Keratinocyte (primary cell): ENCODE results near the gene FAM219B. TPM values are rescaled to one million over a fixed set of nuclear protein-coding genes. Genes with fewer than 3 reads are reported as not detected.

Experiments used
- DNase-seq: peaks from one replicate; pipeline ENCODE4 v3.0.0-alpha.2; 2011; ENCODE audit warnings: low read depth, missing footprints, low spot score
- FAIRE-seq: peaks from 2 replicates; lab custom pipeline; 2011; peaks lifted over from hg19 to GRCh38; lab: Jason Lieb, UNC
- H2AFZ ChIP-seq: 2 replicates; pipeline ENCODE4 v1.6.0; 2012; ENCODE audit warnings: low read length, control low read depth, inconsistent platforms; ENCODE audit not compliant: control insufficient read depth
- H3K27ac ChIP-seq: 2 replicates; pipeline ENCODE4 v1.5.1; 2011; ENCODE audit warnings: low read length; ENCODE audit not compliant: control insufficient read depth, insufficient read depth
- H3K27me3 ChIP-seq: 3 replicates; pipeline ENCODE4 v1.6.0; 2011; ENCODE audit warnings: low read length; ENCODE audit not compliant: control insufficient read depth, insufficient read depth; ENCODE audit errors: extremely low read depth
- H3K36me3 ChIP-seq, 2 experiments: 2 replicates in 1 of 2; 3 replicates in 1 of 2; pipeline ENCODE4 v1.5.1; 2011; ENCODE audit warnings: low read length in 2 of 2, mild to moderate bottlenecking in 1 of 2; ENCODE audit not compliant: control insufficient read depth in 2 of 2, insufficient read depth in 2 of 2; ENCODE audit errors: extremely low read depth in 1 of 2
- H3K4me1 ChIP-seq: 3 replicates; pipeline ENCODE4 v1.5.1; 2011; ENCODE audit warnings: low read length; ENCODE audit not compliant: control insufficient read depth, insufficient read depth; ENCODE audit errors: extremely low read depth
- H3K4me2 ChIP-seq: 3 replicates; pipeline ENCODE4 v1.6.0; 2011; ENCODE audit warnings: low read depth, low read length; ENCODE audit not compliant: control insufficient read depth, insufficient read depth; ENCODE audit errors: extremely low read depth
- H3K4me3 ChIP-seq, 3 experiments: fragments of 200-600 bp in 1 of 3; sonication (generic) in 1 of 3; 2 replicates in 2 of 3; 3 replicates in 1 of 3; pipeline ENCODE4 v1.5.1; 2011 to 2016; ENCODE audit warnings: low read length in 3 of 3, mild to moderate bottlenecking in 3 of 3, control low read depth in 2 of 3, inconsistent platforms in 1 of 3, low read depth in 1 of 3, mixed read lengths in 1 of 3, mixed run types in 1 of 3, moderate library complexity in 1 of 3; ENCODE audit not compliant: control insufficient read depth in 2 of 3, insufficient read depth in 2 of 3; ENCODE audit errors: extremely low read depth in 1 of 3
- H3K79me2 ChIP-seq: 2 replicates; pipeline ENCODE4 v1.6.0; 2012; ENCODE audit warnings: low read length; ENCODE audit not compliant: control insufficient read depth, insufficient read depth
- H3K9ac ChIP-seq: 3 replicates; pipeline ENCODE4 v1.6.0; 2011; ENCODE audit warnings: low read length; ENCODE audit not compliant: control insufficient read depth, insufficient read depth; ENCODE audit errors: extremely low read depth
- H3K9me1 ChIP-seq: 3 replicates; pipeline ENCODE4 v1.6.0; 2011; ENCODE audit warnings: low read length; ENCODE audit not compliant: control insufficient read depth, insufficient read depth; ENCODE audit errors: extremely low read depth
- H3K9me3 ChIP-seq: 2 replicates; pipeline ENCODE4 v1.5.1; 2012; ENCODE audit warnings: low read depth, low read length; ENCODE audit not compliant: control insufficient read depth
- H4K20me1 ChIP-seq: 3 replicates; pipeline ENCODE4 v1.6.0; 2011; ENCODE audit warnings: low read length; ENCODE audit not compliant: control insufficient read depth, insufficient read depth; ENCODE audit errors: extremely low read depth
- EZH2 ChIP-seq: IDR thresholded peaks from one replicate; pipeline ENCODE4 v1.6.1; 2012; ENCODE audit warnings: inconsistent platforms, mild to moderate bottlenecking, low read length, moderate library complexity
- dilution Hi-C: fragments of 300-500 bp; cut with MboI; formaldehyde crosslinking; loops from one replicate; pipeline ENCODE4 v1.7.0; 2020; ENCODE audit warnings: low sequenced_read_pairs; ENCODE audit not compliant: extremely low pct_ligation_motif_present
- polyA plus RNA-seq, 5 experiments: library from polyadenylated mRNA; depleted of rRNA in 3 of 5; stranded (reverse) in 3 of 5; stranded (forward) in 1 of 5; unstranded in 1 of 5; fragments of >200 nt; gene quantifications; 1 replicate in 1 of 5; 2 replicates in 3 of 5; 3 replicates in 1 of 5; pipeline versions ENCODE4 v1.2.1 to v1.2.3, GENCODE V29; 2011 to 2012; ENCODE audit warnings: missing spikeins in 2 of 5, low read depth in 1 of 5, low replicate concordance in 1 of 5
- TF ChIP-seq, protein P1 (sequence below), 3 experiments: IDR thresholded peaks in 1 of 3; conservative IDR thresholded peaks in 1 of 3; optimal IDR thresholded peaks in 1 of 3; 2 replicates in 2 of 3; 3 replicates in 1 of 3; pipeline versions ENCODE3 to v1.5.1; 2011; ENCODE audit warnings: low read length in 3 of 3, mild to moderate bottlenecking in 3 of 3, moderate library complexity in 2 of 3, control low read depth in 1 of 3, inconsistent platforms in 1 of 3; ENCODE audit not compliant: insufficient read depth in 2 of 3; ENCODE audit errors: extremely low read depth in 1 of 3

The FAM219B gene
- polyA plus RNA-seq, 1 donor (not counting 4 experiments of a cell fraction or from before 2014, with no cell fraction given): 45.4 TPM

GRCh38 chr15:74937590-74938371 lies 31.1 kb upstream of the FAM219B start, which contains the start of gene COX5A:
Gene COX5A (minus strand): TSS chr15:74938073. CDS start chr15:74938014, 59 bp downstream.
- Histone ChIP-seq H3K79me2 (peaks cover 50% of the 10 kb centered on the region), H3K4me2 (peak within 1 kb of the TSS; percentile 82), H3K27ac (peak within 1 kb of the TSS; percentile 87), H3K36me3 (peaks cover 0 to 3% of the 10 kb centered on the region in 2 experiments), H3K9ac (peak within 1 kb of the TSS; percentile 93), H3K9me1 (no peaks in the 10 kb centered on the region), H4K20me1 (no peaks in the 10 kb centered on the region), H3K27me3 (no peaks in the 10 kb centered on the region), H3K4me1 (no peaks in the 10 kb centered on the region), H3K9me3 (no peaks in the 10 kb centered on the region), H2AFZ (peak within 1 kb of the TSS; percentile 87), H3K4me3 (peak within 1 kb of the TSS; percentile 98)
- dilution Hi-C loops: no loop called here
- TF ChIP-seq, protein P1, sequence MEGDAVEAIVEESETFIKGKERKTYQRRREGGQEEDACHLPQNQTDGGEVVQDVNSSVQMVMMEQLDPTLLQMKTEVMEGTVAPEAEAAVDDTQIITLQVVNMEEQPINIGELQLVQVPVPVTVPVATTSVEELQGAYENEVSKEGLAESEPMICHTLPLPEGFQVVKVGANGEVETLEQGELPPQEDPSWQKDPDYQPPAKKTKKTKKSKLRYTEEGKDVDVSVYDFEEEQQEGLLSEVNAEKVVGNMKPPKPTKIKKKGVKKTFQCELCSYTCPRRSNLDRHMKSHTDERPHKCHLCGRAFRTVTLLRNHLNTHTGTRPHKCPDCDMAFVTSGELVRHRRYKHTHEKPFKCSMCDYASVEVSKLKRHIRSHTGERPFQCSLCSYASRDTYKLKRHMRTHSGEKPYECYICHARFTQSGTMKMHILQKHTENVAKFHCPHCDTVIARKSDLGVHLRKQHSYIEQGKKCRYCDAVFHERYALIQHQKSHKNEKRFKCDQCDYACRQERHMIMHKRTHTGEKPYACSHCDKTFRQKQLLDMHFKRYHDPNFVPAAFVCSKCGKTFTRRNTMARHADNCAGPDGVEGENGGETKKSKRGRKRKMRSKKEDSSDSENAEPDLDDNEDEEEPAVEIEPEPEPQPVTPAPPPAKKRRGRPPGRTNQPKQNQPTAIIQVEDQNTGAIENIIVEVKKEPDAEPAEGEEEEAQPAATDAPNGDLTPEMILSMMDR (optimal IDR thresholded peaks at IDR 0.05 in 1 of 3, IDR thresholded peaks at IDR 0.05 in 1 of 3, conservative IDR thresholded peaks at IDR 0.05 in 1 of 3; ENCODE audit: extremely low read depth in 1 of 3, insufficient read depth in 2 of 3, low read length in 3 of 3): no peak
- no peak for TF ChIP-seq EZH2
- DNase-seq: peak; percentile 81
- FAIRE-seq: no peak

GRCh38 chr15:74937272-74937589 lies 30.6 kb upstream of the FAM219B start:
- H3K4me3 ChIP-seq: peak overlapping the region; percentile 98
- no peaks in the 10 kb centered on the region for H3K27me3 ChIP-seq
- H2AFZ ChIP-seq: peak overlapping the region; percentile 78
- peak overlapping the region; percentile 93 for H3K9ac ChIP-seq
- TF ChIP-seq, protein P1 (optimal IDR thresholded peaks at IDR 0.05 in 1 of 3, IDR thresholded peaks at IDR 0.05 in 1 of 3, conservative IDR thresholded peaks at IDR 0.05 in 1 of 3; ENCODE audit: extremely low read depth in 1 of 3, insufficient read depth in 2 of 3, low read length in 3 of 3): no peak
- TF ChIP-seq EZH2: no peak
- no peaks in the 10 kb centered on the region for H3K9me3 ChIP-seq
- dilution Hi-C loops: no loop called here
- H3K4me2 ChIP-seq: peak overlapping the region; percentile 82
- H3K36me3 ChIP-seq: peaks cover 0 to 3% of the 10 kb centered on the region in 2 experiments
- no peaks in the 10 kb centered on the region for H4K20me1 ChIP-seq
- no peak for DNase-seq
- no peaks in the 10 kb centered on the region for H3K9me1 ChIP-seq
- H3K27ac ChIP-seq: peak overlapping the region; percentile 87
- H3K4me1 ChIP-seq: no peaks in the 10 kb centered on the region
- no peak for FAIRE-seq
- H3K79me2 ChIP-seq: peaks cover 54% of the 10 kb centered on the region
